ENCODE results near the gene EMC7.
"Not testable (repeated sequence)": the region's sequence is repeated elsewhere in the genome, so short reads cannot be mapped to it uniquely, and the experiment has no call there.

EMC7 gene

DNA sequence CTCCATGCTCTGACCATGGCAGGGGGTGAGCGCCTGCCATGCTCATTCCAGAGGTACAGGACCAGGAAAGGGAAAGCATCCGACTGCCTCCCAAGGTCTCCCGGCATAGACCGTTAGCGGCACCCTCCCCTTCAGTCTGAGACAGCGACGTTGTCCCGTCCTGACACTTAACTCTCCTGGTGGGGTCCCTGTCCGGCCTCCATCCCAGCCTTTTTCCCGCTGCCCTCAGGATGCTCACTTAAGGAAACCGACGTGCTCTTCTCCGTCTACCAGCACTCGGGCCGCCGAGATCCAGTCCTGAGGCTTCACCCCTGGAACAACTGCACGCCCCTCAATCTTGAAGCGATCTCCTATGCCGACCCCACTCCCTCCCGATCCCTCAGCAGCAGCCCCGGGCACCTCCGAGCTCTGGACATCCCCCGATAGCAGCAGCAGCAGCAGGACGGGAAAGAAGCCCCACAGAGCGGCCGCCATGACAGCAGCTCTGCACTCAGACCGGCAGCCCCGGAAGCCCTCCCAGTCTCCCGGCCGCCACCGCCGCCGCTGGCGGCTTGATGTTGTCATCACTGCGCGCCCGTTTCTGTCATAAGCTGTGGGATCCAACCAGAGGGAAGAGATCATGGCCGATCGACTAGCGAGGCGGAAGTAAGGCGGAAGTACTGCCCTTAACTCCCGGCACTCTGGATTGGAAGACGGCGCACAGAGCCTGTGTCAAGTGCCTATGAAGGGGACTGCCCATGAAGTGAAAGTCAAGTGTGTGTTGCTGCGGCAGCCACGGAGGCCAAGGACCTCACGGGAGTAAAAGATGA lies at the start of gene EMC7, which contains the start of gene PGBD4:
Gene EMC7 (minus strand): TSS at position 497 of the 809 bp plus-strand sequence. CDS start 23 bp downstream, at position 474.
Gene PGBD4 (plus strand): TSS at position 718 of the 809 bp plus-strand sequence. CDS start 449 bp downstream, outside the sequence.
- peak; percentile 97 to 98 for DNase-seq

DNA sequence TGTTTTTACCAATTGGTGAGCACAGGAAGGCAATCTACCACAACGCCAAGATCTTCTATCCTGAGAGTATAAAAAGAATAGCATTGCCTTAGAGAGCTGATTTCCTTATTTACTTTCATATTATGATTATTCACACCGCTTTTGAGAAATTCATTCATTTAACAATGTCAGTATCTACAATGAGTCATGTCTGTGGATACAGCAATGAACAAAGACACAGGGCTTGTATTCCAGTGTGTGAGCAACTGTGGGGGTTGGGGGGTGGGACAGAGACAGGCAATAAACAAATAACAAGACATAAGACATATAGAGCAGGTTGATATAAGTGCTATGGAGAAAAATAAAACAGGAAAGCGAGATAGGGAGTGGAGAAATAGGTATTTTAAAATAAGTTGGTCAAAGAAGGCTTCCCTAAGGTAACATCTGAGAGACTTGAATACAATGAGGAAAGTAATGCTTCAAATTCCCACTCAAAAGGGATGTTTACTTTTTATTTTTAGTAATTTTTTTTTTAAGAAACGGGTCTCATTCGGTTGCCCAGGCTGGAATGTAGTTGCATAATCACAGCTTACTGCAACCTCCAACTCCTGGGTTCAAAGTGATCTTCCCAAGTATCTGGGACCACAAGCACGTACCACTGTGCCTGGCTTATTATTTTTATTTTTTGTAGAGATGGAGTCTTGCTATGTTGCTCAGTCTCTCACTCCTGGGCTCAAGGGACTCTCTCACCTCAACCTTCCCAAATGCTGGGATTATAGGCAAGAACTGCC lies 45.9 kb upstream of the EMC7 start:
- DNase-seq = no peak

GRCh38 chr15:34133511-34133910 lies 31.8 kb upstream of the EMC7 start:
- no peak for DNase-seq

DNA sequence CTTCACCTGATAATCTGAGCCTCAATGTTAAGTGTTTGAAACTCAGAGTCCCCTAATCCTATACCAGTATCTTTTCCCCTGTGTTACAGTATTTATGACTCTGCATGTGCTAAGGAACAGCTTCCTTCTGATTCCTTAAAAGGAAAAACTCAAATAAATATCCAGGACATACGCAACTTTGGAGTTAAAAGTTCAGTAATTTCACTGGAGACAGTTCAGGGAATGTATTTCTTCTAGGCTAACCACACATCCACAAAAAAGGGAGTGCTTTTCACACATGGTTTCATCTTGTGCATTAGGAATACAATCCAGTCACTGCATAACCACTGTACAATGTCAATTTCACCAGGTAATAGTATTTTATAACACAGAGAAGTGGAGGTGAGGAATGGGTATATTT lies 31.2 kb upstream of the EMC7 start:
- no peak for DNase-seq

DNA sequence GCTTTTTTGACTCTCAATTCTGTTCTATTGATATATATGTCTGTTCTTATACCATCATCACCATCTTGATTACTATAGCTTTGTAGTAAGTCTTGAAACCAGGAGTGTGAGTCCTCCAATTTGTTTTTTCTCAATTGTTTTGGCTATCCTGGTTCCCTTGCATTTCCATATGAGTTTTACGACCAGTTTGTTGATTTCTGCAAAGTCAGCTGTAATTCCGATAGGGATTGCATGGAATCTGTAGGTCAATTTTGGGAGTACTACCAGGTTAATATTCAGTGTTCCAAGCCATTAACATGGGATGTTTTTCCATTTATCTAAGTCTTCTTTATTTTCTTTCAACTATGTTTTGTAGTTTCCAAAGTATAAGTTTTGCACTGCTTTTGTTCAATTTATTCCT lies 27.2 kb upstream of the EMC7 start:
- no peak for DNase-seq

- DNase-seq = no peak
Observed at GRCh38 chr15:34126522-34126921, 24.9 kb upstream of the EMC7 start.

DNA sequence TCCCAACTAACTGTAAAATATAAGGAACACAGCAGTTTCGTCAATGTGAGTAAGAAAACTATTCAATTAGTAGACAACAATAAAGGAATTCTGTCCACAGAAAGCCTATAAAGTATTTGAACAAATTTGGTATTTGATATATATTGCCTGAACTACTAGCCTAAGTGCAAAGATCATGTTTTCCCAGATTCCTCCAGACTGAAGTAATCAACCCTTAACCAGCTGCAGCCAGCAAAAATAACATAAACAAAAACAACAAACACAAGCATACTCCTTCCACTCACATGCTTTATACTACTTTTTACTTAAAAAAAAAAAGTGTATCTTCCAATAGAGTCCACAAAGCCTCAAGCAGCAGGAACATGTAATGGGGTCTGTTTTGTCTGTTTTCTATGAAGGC lies 24.3 kb upstream of the EMC7 start:
- no peak for DNase-seq

GRCh38 chr15:34124651-34125050 lies 23.0 kb upstream of the EMC7 start:
- DNase-seq = no peak

DNA sequence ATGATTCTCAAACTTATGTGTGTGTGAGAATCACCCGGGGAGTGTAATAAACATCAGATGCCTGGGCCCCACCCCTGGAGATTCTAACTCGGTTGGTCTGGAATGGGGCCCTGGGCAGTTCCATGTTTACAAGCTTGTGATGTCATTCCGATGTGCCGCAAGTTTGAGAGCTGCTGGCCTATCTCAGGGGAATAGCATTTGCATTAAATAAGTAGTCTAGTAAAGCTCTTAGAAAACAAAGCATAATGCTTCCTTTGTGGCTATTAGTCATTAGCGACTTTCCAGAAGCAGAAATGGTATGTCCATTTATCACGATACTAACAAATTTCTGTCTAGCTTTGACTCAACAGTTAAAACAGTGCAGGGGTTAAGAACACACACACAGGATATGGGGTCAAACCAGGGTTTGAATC lies 21.1 kb upstream of the EMC7 start:
- DNase-seq = peak; percentile 82 to 86

GRCh38 chr15:34121786-34122185 lies 20.1 kb upstream of the EMC7 start:
- not testable (repeated sequence) for DNase-seq

DNA sequence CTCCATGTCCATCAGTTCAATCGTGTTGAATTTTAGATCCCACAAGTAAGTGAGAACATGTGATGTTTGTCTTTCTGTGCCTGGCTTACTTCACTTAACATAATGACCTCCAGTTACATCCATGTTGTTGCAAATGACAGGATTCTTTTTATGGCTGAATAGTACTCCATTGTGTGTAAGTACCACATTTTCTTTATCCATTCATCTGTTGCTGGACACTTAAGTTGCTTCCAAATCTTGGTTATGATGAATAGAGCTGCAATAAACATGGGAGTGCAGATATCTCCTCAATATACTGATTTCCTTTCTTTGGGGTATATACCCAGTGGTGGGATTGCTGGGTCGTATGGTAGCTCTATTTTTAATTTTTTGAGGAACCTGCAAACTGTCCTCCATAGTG lies 18.8 kb upstream of the EMC7 start:
- not testable (repeated sequence) for DNase-seq

- DNase-seq = no peak
Observed at GRCh38 chr15:34119291-34119690, 17.6 kb upstream of the EMC7 start.

DNA sequence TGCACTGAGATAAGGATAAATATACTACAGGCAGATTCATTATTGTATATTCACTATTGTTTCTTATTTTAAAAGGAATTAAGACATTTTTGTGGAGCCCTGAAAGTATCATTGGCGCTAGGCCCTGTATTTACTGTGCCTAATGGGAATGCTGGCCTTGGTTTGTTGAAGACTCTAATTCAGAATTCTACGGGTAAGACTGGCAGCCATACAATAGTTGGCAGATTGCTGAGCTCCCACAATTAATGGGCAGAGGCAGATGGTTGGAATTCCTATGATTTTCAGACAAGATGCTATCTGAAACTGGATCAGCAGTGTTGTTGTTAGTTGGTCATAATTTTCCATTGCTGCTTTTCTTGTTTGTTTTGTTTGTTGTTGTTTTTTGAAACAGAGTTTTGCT lies 15.0 kb upstream of the EMC7 start:
- no peak for DNase-seq

DNA sequence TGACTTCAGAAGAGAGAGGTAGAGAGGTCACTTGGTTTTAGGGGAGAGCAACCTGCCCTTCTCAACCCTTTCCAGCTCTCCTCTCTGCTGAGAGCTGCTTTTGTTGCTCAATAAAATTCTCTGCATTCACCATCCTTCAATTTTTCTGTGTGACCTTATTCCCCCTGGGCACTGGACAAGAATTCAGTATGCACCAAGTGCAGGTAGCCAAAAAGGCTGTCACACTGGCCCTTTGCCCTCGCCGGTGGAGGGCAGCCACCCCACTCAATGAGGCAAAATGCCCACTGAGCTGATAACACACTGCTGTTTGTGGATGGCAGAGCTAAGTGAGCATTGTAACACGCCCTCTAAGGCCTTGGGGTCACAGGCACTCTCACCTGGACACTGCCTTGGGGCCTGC lies 13.1 kb upstream of the EMC7 start:
- DNase-seq = no peak

- DNase-seq = no peak
Observed at GRCh38 chr15:34114215-34114614, 12.6 kb upstream of the EMC7 start.

- no peak for DNase-seq
Observed at GRCh38 chr15:34111488-34111887, 9.8 kb upstream of the EMC7 start.

GRCh38 chr15:34109797-34110663 lies 8.4 kb upstream of the EMC7 start:
- peak; percentile 5 to 36 for DNase-seq

- DNase-seq = no peak
Observed at GRCh38 chr15:34107315-34107714, 5.7 kb upstream of the EMC7 start.

- DNase-seq = no peak
Observed at GRCh38 chr15:34106423-34106822, 4.8 kb upstream of the EMC7 start.

GRCh38 chr15:34102175-34102925 lies 688 bp upstream of the EMC7 start:
- no peak for DNase-seq

- DNase-seq = no peak
Observed at GRCh38 chr15:34099914-34100313, 1.7 kb downstream of the EMC7 start.

DNA sequence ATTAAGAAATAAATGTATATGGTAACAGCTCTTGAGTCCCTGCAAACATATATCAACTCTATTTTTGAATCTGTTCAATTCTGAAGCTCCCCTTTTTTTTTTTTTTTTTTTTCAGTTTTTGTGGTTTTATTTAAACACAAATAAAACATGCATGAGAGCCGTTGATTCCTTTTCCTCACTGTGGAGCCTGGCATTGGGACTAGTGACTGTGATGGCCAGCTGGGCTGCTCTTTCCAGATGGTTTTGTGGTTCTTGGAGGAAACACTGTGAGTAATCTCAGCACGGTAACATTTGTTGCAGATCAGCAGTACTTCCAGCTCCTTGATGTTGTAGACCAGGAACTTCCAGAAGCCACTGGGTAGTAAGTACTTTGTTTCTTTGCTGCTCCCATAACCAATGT lies 15.9 kb downstream of the EMC7 start:
- DNase-seq = no peak
